ENCODE data around the gene THBD. TPM values are rescaled to one million over a fixed set of nuclear protein-coding genes. Genes with fewer than 3 reads are reported as not detected.

THBD gene
- total and polyA plus RNA-seq, 2 experiments from 2014 or later: 5.9 to 15.6 TPM

DNA sequence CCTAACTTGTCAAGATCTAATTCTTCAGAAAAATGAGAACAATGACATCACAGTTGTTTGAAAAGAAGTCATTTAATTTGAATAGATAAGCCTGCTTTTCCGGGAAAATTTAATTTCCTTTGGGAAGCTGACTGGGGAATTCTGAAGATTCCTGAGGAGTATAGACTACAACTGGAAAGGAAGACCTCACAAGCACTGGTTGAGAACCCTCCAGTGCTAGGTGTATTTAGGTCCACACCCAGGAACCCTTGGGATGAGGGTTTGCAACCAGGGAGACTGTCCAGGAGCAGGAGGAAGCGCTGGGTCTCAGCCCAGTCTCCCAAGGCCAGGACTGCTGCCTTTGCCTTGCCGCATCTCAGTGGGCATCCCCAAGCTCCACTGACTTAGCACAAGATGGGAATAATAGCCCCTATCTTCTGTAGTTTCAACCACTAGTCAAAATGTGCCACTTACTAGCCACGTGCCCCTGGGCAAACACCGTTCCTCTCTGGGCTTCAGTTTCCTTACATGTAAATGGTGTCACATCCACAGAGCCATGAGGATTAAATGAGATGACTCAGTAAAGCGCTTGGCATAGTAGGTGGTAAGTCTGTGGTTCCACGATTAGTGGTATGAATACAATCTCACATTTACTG lies 43.5 kb upstream of the THBD start:
- H3K36me3 ChIP-seq (ENCODE audit: low read depth): no peaks in the 10 kb centered on the region
- no peak overlapping the region for H3K9ac ChIP-seq
- H3K27me3 ChIP-seq (replicated peaks; ENCODE audit: insufficient read depth): peaks cover 11% of the 10 kb centered on the region
- H2AFZ ChIP-seq: no peak overlapping the region
- 81 to 82% methylated on average over 7 of the region's 7 CpGs for WGBS, 2 experiments (ENCODE audit: low coverage in 1 of 2, low lambda C conversion rate in 2 of 2, missing lambda C conversion rate in 2 of 2)
- no peak overlapping the region for H3K27ac ChIP-seq
- in situ Hi-C loops (cut with MboI): no loop called here
- no peaks in the 10 kb centered on the region for H3F3A ChIP-seq (ENCODE audit: insufficient read depth)
- no peak overlapping the region for H3K4me2 ChIP-seq (ENCODE audit: unreplicated experiment)
- TF ChIP-seq EZH2phosphoT487 (IDR thresholded peaks at IDR 0.05; ENCODE audit: insufficient read depth, low read depth) (no peak), EZH2 (IDR thresholded peaks at IDR 0.05; ENCODE audit: insufficient read depth, poor library complexity, severe bottlenecking) (no peak)
- H3K79me2 ChIP-seq (ENCODE audit: insufficient read depth): no peaks in the 10 kb centered on the region
- H4K20me1 ChIP-seq (ENCODE audit: insufficient read depth): no peaks in the 10 kb centered on the region
- H3K9me2 ChIP-seq (ENCODE audit: insufficient read depth): no peaks in the 10 kb centered on the region
- H3K4me3 ChIP-seq: no peak overlapping the region
- DNase-seq: no peak
- H3K9me3 ChIP-seq (ENCODE audit: low read depth): no peaks in the 10 kb centered on the region
- no peaks in the 10 kb centered on the region for H3K4me1 ChIP-seq (ENCODE audit: insufficient read depth)

- Histone ChIP-seq H3K27ac (no peak overlapping the region), H3F3A (ENCODE audit: insufficient read depth) (no peaks in the 10 kb centered on the region), H4K20me1 (ENCODE audit: insufficient read depth) (no peaks in the 10 kb centered on the region), H3K4me3 (no peak overlapping the region), H3K36me3 (ENCODE audit: low read depth) (no peaks in the 10 kb centered on the region), H3K9me2 (ENCODE audit: insufficient read depth) (no peaks in the 10 kb centered on the region), H3K27me3 (replicated peaks; ENCODE audit: insufficient read depth) (peaks cover 11% of the 10 kb centered on the region), H3K79me2 (ENCODE audit: insufficient read depth) (no peaks in the 10 kb centered on the region), H3K4me2 (ENCODE audit: unreplicated experiment) (no peak overlapping the region), H3K9ac (no peak overlapping the region), H3K4me1 (ENCODE audit: insufficient read depth) (no peaks in the 10 kb centered on the region), H3K9me3 (ENCODE audit: low read depth) (no peaks in the 10 kb centered on the region), H2AFZ (no peak overlapping the region)
- no peak for TF ChIP-seq EZH2 (IDR thresholded peaks at IDR 0.05; ENCODE audit: insufficient read depth, poor library complexity, severe bottlenecking)
- no peak for TF ChIP-seq EZH2phosphoT487 (IDR thresholded peaks at IDR 0.05; ENCODE audit: insufficient read depth, low read depth)
- WGBS, 2 experiments (ENCODE audit: low coverage in 1 of 2, low lambda C conversion rate in 2 of 2, missing lambda C conversion rate in 2 of 2): 57 to 65% methylated on average over 2 of the region's 2 CpGs
- no peak for DNase-seq
- in situ Hi-C loops (cut with MboI): no loop called here
Observed at GRCh38 chr20:23092384-23092756, 42.9 kb upstream of the THBD start.

DNA sequence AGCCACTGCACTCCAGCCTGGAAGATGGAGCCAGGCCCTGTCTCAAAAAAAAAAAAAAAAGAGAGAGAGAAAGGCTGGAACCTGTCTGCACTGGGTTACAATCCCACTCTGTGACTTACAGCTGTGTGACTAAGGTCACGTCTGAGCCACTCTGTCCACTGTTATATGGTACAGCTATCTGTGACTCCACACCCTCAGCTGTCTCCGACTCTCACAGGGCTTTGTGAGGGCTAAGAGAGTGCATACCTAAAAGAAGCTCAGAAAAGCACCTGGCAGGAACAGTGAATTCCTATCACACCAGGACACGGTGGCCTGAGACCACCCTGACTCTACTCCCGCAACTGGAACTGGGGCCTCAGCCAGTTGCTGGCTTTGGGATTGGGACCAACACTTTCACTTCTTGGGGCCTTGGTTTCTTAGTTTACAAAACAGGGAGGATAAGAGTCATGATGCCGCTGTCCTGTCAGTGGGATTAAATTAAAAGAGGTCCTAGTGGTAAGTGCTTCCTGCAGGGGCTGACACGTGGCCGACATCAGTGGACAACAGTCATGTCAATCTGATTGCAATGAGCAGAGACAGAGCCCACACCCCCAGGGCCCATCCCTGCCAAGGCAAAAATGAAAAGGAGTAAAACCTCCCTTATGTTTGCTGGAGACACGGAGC lies 42.4 kb upstream of the THBD start:
- Histone ChIP-seq H2AFZ (no peak overlapping the region), H4K20me1 (ENCODE audit: insufficient read depth) (no peaks in the 10 kb centered on the region), H3K9me2 (ENCODE audit: insufficient read depth) (no peaks in the 10 kb centered on the region), H3K9me3 (ENCODE audit: low read depth) (no peaks in the 10 kb centered on the region), H3K27ac (no peak overlapping the region), H3K4me2 (ENCODE audit: unreplicated experiment) (no peak overlapping the region), H3K36me3 (ENCODE audit: low read depth) (no peaks in the 10 kb centered on the region), H3K27me3 (replicated peaks; ENCODE audit: insufficient read depth) (peaks cover 11% of the 10 kb centered on the region), H3F3A (ENCODE audit: insufficient read depth) (no peaks in the 10 kb centered on the region), H3K4me1 (ENCODE audit: insufficient read depth) (no peaks in the 10 kb centered on the region), H3K4me3 (no peak overlapping the region), H3K79me2 (ENCODE audit: insufficient read depth) (no peaks in the 10 kb centered on the region), H3K9ac (no peak overlapping the region)
- no peak for DNase-seq
- in situ Hi-C loops (cut with MboI): no loop called here
- 47 to 50% methylated on average over 8 of the region's 8 CpGs for WGBS, 2 experiments (ENCODE audit: low coverage in 1 of 2, low lambda C conversion rate in 2 of 2, missing lambda C conversion rate in 2 of 2)
- TF ChIP-seq EZH2phosphoT487 (IDR thresholded peaks at IDR 0.05; ENCODE audit: insufficient read depth, low read depth) (no peak), EZH2 (IDR thresholded peaks at IDR 0.05; ENCODE audit: insufficient read depth, poor library complexity, severe bottlenecking) (no peak)

DNA sequence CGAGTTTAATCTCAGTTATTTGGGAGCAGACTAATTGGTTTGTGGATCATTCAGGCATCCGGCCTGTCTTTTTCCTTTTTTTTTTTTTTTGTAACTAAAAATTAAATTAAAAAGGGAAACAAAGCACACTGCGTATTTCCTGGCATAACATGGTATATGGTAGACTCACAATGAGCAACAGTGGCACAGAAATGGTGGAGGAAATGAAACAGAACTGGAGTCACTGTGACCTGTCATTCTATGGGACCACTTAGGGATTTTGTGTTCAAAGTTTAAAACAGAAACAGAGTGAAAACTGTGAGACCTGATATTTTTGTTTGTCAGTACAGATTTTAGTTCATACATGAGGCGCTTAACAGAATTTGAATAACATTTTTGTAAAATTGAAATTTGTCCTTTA lies 41.4 kb upstream of the THBD start:
- no peaks in the 10 kb centered on the region for H4K20me1 ChIP-seq (ENCODE audit: insufficient read depth)

More for the DNA sequence above, 41.4 kb upstream of the THBD start:
- WGBS, 2 experiments (ENCODE audit: low coverage in 1 of 2, low lambda C conversion rate in 2 of 2, missing lambda C conversion rate in 2 of 2): 81 to 88% methylated on average over 4 of the region's 4 CpGs
- no peak overlapping the region for H3K27ac ChIP-seq
- TF ChIP-seq EZH2phosphoT487 (IDR thresholded peaks at IDR 0.05; ENCODE audit: insufficient read depth, low read depth) (no peak), EZH2 (IDR thresholded peaks at IDR 0.05; ENCODE audit: insufficient read depth, poor library complexity, severe bottlenecking) (no peak)
- peaks cover 11% of the 10 kb centered on the region for H3K27me3 ChIP-seq (replicated peaks; ENCODE audit: insufficient read depth)
- no peaks in the 10 kb centered on the region for H3K36me3 ChIP-seq (ENCODE audit: low read depth)
- DNase-seq: no peak
- no peak overlapping the region for H3K9ac ChIP-seq
- no peaks in the 10 kb centered on the region for H3K4me1 ChIP-seq (ENCODE audit: insufficient read depth)
- in situ Hi-C loops (cut with MboI): no loop called here
- H3K9me3 ChIP-seq (ENCODE audit: low read depth): no peaks in the 10 kb centered on the region
- H3K4me2 ChIP-seq (ENCODE audit: unreplicated experiment): no peak overlapping the region
- no peak overlapping the region for H3K4me3 ChIP-seq
- H3K79me2 ChIP-seq (ENCODE audit: insufficient read depth): no peaks in the 10 kb centered on the region
- no peaks in the 10 kb centered on the region for H3F3A ChIP-seq (ENCODE audit: insufficient read depth)
- H2AFZ ChIP-seq: no peak overlapping the region
- H3K9me2 ChIP-seq (ENCODE audit: insufficient read depth): no peaks in the 10 kb centered on the region

All from GM23248 (cell line).